GM21723 (cell line): ENCODE results near the gene PRDM15.

Experiments
- ATAC-seq: cut with Tn5 transposase; IDR thresholded peaks from one replicate; pipeline ENCODE4 v1.9.1; 2021; ENCODE audit warnings: mild to moderate bottlenecking, moderate library complexity; ENCODE audit not compliant: unreplicated experiment

The PRDM15 gene

DNA sequence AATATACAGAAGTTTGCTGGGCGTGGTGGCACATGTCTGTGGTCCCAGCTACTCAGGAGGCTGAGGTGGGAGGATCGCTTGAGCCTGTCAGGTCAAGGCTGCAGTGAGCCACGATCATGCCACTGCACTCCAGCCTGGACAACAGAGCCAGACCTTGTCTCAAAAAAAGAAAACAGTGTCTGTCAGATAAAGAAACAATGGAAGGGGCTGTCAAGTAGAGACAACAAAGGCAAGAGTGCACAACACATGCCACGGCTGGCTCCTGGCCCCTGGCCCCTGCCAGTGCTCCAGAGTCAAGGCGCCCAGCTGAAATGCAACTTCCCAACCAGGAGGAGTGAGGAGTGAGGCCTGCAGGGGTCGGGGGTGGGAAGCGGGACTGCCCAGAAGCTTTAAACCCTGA lies 32.6 kb downstream of the PRDM15 start:
- ATAC-seq = no peak

- no peak for ATAC-seq
These were observed 33.2 kb downstream of the PRDM15 start for GRCh38 chr21:41846033-41846317.

DNA sequence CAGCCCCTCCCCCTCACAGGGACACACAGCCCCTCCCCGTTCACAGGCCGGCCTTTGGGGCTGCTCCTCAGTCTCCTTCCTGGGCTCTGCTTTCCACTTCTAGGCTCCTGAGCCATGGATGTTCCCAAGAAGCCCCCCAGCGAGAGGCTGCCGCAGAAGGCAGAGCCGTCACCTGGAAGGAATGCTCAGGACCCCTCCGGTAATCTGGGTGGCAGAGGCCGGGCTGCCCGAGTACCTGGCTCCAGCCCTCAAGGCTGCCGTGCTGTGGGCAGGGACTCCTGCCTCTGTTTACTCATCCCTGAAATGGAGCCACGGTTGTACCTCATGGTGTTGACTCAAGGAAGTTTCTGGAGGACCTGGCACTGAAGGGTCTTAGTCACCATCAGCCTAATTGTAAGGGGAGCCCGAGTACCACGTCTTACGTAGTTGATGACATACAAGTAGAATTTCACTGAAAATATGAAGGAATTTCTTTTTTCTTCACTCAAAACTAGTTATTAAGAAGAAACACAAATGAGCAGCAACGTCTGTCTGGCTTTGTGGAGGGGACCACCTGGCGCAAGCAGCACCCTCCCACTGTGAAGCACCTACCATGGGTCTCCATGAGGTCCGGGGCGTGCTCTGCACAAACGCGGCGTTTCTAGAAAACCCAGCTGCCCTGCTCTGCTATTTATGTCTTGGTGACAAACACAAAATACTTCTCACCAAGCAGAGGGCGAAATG lies 33.7 kb downstream of the PRDM15 start:
- no peak for ATAC-seq

DNA sequence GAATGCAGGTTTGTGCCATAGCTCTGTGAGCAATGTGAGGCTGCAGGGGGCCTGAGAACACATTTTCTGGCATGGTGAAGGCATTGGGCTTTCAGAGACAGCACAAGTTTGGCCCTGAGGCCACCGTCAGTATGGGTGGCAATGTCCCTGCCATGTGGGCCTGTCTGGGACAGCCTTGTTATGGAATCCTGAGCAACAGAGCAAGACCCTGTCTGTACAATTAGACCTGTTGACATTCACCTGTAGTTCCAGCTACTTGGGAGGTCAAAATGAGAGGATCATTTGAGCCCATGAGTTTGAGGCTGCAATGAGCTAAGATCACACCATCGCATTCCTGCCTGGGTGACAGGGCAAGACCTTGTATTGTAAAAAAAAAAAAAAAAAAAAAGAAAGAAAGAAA lies 35.6 kb downstream of the PRDM15 start:
- no peak for ATAC-seq

DNA sequence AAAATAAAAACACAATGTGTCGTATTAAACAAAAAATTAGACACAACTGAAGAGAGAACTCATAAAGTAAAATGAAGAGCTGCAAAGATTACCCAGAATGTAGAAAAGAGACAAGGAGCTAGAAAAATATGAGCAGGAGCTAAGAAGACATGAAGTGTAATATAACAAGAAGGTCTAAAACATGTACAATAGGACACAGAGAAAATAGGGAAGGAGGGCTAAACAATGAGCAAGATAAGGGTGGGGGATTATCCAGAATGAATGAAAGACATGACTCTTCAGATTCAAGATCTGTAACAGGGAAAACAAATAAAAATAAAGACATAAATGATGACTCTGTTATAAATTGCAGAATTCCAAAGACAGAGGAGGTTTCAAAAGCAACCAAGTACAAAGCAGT lies 38.3 kb downstream of the PRDM15 start:
- no peak for ATAC-seq

GRCh38 chr21:41839387-41840000 lies 39.6 kb downstream of the PRDM15 start:
- ATAC-seq = no peak

- no peak for ATAC-seq
These were observed 41.3 kb downstream of the PRDM15 start for GRCh38 chr21:41837756-41838297.

DNA sequence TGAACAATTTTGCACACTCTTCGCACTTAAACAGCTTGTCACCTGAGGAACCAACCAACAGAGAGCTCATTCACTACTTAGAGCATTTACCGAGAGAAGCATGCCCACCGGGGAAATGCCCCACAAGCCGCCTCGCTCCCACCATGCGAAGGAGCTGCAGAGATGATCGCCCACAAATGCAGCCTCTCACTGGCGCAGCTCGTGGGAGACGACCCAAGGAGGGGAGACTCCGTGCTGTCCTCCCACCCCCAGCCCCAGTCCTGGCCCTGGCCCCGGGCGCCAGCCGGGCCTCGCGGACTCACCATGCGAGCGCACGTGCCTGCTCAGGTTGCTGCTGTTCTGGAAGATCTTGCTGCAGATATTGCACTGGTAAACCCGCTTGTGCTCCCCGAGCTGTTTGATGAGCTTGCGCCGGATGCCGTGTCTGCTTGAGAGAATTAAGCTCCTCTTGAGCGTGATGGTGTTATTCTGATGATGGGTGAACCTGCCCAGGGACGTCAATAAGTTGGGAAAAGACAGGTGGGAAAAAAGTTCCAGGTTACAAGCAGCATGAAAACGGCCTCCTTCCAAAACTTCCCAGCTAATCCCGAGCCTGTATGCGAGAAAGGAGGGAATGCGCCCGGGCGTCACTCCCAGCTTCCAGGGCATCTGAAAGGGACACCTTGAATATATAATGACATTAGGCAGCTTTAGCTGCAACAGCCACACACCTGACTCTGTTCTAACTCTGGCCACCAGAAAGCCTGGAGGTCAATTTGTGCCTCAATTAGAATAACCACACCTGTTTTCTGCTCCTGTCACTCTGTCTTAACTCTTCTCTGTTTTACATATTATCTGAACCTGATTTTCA lies 42.8 kb downstream of the PRDM15 start:
- no peak for ATAC-seq

GRCh38 chr21:41835711-41836154 lies 43.4 kb downstream of the PRDM15 start:
- no peak for ATAC-seq

DNA sequence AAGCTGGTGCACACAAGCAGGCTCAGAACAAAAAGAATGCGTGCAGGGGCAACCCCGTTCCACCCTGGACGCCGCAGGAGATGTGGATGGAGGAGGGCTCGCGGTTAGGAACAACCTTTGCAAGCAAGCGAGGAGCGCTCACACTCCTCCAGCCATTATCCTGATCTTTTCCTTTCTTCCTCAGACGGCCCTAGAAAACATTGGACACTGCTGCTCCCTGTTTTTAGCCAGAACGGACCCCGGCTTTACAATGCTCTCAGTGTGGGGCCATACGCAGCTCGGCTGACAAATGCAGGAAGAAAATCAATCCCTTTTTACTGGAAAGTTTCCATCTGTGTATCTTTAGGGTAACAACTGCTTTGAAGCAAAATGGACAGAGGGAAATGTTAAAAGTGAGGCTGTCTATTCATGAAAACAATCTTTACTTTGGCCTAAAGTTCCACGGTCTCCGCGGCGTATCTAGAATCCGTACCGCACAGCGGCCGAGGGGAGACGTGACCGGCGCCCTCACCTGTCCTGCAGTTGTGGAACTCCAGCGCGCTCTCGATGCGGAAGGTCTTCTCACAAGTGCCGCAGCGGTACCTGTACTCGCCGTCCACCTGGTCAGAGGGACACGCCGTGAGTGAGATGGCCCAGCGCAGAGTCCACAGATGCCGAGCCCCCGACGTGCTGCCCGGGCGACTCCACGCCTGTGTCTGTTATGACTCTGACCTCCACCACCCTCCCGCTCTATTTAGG lies 44.0 kb downstream of the PRDM15 start:
- ATAC-seq = no peak

- no peak for ATAC-seq
These were observed 44.8 kb downstream of the PRDM15 start for GRCh38 chr21:41834252-41834925.

DNA sequence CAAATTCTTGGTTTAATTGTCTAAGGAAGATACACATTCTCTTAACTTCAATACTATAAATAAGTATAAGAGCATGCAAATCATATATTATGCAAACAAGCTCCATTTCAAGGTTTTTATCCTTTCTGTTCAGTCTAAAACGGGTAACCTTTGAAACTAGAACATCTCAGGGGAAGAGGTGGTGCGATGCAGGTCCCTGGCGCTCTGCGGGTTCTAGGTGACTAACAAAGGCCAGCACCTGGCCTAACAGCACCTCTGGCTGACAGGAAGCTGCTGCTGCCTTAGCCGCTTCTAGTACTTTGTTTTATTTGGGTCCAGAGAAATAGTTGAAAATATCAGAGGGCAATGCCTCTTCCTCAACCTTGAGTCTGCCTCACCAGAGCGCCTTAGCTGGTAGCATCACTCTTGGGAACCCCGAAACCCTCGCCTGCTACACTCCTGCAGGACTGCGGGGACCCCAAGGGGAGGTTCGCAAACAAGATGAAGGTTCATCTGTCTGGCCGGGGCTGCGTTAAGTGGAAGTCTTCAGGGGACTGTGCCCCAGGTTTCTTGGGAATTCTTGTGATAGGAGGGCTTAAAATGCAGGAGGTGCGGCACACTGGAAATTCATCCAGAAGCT lies 45.5 kb downstream of the PRDM15 start:
- peak; percentile 61 for ATAC-seq

DNA sequence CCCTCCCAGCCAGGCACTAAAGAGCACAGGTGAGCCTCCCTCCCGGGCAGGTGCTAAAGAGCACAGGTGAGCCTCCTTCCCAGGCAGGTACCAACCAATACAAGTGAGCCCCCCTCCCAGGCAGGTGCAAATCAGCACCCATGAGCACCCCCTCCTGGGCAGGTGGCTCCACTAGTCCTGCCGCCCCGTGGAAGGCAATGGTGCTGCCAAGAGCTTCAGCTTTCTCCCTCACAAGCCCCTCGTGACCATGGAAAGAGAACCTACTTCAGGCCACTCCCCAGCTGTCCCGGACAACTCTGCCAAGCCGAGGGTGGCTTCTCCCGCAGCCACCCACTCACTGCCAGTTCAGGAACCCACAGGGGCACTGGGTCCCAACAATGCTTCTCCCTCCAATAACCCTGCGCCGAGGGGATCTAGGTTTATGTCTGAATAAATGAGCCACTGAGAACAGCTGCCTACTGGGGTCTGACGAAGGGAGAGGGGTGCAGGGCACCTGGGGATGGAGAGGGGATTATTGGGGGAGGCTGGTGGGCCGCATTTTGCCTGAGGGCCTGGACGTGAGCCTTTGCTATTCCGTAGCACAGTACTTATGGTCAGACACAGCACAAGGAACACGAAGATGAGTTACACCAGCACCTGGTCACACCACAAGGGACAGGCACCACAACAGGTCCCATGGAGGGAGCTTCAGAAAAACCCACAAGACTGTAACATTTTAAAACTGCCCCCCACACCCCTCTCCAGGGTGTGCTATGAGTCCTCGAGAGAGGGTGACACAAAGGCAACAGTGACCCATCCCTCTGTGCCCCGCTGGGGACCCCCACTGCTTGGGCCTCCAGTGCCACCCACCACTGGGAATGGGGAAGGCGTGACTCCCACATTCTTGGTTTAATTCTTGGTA lies 46.3 kb downstream of the PRDM15 start:
- peak; percentile 48 for ATAC-seq

- ATAC-seq = no peak
These were observed 47.1 kb downstream of the PRDM15 start for GRCh38 chr21:41831866-41832595.

- no peak for ATAC-seq
These were observed 47.7 kb downstream of the PRDM15 start for GRCh38 chr21:41831453-41831831.

GRCh38 chr21:41830764-41831452 lies 48.2 kb downstream of the PRDM15 start:
- no peak for ATAC-seq

DNA sequence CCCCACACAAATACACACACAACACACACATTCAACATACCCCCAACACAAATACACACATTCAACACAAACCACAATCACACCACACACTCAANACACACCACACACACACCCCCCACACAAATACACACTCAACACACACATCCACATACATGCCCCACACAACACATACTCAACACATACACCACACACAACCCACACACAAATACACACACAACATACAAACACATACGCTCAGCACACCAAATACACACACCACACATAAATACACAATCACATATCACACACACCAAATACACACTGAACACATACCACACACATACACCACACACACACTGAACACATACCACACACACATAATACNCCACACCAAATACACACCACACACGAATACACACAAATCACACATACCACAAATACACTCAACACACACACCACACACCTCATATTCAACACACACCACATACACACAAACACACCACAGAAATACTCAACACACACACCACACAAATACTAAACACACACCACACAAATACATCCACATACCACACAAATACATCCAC lies 48.9 kb downstream of the PRDM15 start:
- no peak for ATAC-seq
